Measurements from ENCODE around the gene STAG2.
"Not testable (repeated sequence)": the region's sequence is repeated elsewhere in the genome, so short reads cannot be mapped to it uniquely, and the experiment has no call there.

STAG2 gene

DNA sequence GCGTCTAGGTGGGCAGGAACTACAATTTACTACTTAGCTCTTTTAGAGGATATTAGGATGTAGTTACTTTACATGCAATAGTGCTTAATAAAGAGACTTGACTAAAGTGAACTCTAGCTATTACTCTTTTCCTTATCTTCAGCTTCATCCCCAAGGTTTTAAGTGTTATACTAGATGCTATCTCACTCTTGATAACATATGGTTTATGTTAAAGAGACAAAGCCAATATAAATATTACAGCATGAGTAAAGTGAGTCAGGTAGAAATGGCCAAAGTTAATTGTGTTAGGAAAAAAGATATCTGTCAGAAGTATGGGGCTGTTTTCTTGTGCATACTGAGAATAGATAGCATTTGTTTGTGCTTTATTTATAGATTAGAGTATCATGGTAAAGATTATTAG is 80.5 kb downstream of the STAG2 start:
- Histone ChIP-seq H3K27me3 (ENCODE audit: low read depth, low read length) (no peaks in the 10 kb centered on the region), H3K4me1 (ENCODE audit: control insufficient read depth in 1 of 2, insufficient read depth in 2 of 2, low read length in 2 of 2) (no peaks in the 10 kb centered on the region), H3K4me3 (ENCODE audit: low read depth in 1 of 2, low read length in 2 of 2) (no peak overlapping the region), H3K27ac (ENCODE audit: low read length) (no peak overlapping the region), H3K36me3 (ENCODE audit: control insufficient read depth in 1 of 2, insufficient read depth in 2 of 2, low read length in 2 of 2) (peaks cover 3 to 4% of the 10 kb centered on the region in 2 donors), H3K9me3 (ENCODE audit: control insufficient read depth in 1 of 2, low read length in 2 of 2) (no peaks in the 10 kb centered on the region)

DNA sequence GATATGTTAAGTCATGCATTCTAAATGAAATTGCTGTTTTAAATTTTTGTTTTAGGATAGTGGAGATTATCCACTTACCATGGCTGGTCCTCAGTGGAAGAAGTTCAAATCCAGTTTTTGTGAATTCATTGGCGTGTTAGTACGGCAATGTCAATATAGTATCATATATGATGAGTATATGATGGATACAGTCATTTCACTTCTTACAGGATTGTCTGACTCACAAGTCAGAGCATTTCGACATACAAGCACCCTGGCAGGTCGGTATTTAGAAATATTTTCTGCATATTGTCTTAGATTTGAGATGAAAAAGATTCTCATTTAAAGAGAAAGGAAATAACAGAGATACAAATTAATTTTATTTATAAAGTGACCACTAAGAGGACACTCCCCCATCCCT is 83.6 kb downstream of the STAG2 start:
- Histone ChIP-seq H3K27ac (ENCODE audit: low read length) (no peak overlapping the region), H3K36me3 (ENCODE audit: control insufficient read depth in 1 of 2, insufficient read depth in 2 of 2, low read length in 2 of 2) (peaks cover 0 to 14% of the 10 kb centered on the region in 2 donors), H3K4me1 (ENCODE audit: control insufficient read depth in 1 of 2, insufficient read depth in 2 of 2, low read length in 2 of 2) (no peaks in the 10 kb centered on the region), H3K4me3 (ENCODE audit: low read depth in 1 of 2, low read length in 2 of 2) (no peak overlapping the region), H3K9me3 (ENCODE audit: control insufficient read depth in 1 of 2, low read length in 2 of 2) (no peaks in the 10 kb centered on the region), H3K27me3 (ENCODE audit: low read depth, low read length) (no peaks in the 10 kb centered on the region)

DNA sequence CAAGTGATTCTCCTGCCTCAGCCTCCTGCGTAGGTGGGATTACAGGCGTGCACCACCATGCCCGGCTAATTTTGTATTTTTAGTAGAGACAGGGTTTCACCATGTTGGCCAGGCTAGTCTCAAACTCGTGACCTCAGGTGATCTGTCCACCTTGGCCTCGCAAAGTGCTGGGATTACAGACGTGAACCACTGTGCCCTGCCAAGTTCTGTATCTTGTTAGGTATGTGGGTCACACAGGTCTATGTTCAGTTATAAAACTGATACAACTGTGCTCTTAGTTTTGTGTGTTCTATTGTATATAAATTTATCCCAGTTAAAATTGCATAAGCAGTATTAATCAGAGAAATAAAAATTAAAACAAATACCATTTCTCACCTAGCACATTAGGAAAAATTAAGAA is 122.9 kb downstream of the STAG2 start:
- H3K27me3 ChIP-seq (ENCODE audit: low read depth, low read length); H3K4me3 ChIP-seq (ENCODE audit: low read depth in 1 of 2, low read length in 2 of 2); H3K9me3 ChIP-seq (ENCODE audit: control insufficient read depth in 1 of 2, low read length in 2 of 2); H3K27ac ChIP-seq (ENCODE audit: low read length); H3K4me1 ChIP-seq (ENCODE audit: control insufficient read depth in 1 of 2, insufficient read depth in 2 of 2, low read length in 2 of 2): not testable (repeated sequence)
- peaks cover 18 to 22% of the 10 kb centered on the region in 2 donors for H3K36me3 ChIP-seq (ENCODE audit: control insufficient read depth in 1 of 2, insufficient read depth in 2 of 2, low read length in 2 of 2)

GRCh38 chrX:124085063-124085462 is 123.6 kb downstream of the STAG2 start:
- Histone ChIP-seq H3K4me3 (ENCODE audit: low read depth in 1 of 2, low read length in 2 of 2) (no peak overlapping the region), H3K36me3 (ENCODE audit: control insufficient read depth in 1 of 2, insufficient read depth in 2 of 2, low read length in 2 of 2) (peaks cover 16 to 22% of the 10 kb centered on the region in 2 donors), H3K27ac (ENCODE audit: low read length) (no peak overlapping the region), H3K4me1 (ENCODE audit: control insufficient read depth in 1 of 2, insufficient read depth in 2 of 2, low read length in 2 of 2) (no peaks in the 10 kb centered on the region), H3K9me3 (ENCODE audit: control insufficient read depth in 1 of 2, low read length in 2 of 2) (no peaks in the 10 kb centered on the region), H3K27me3 (ENCODE audit: low read depth, low read length) (no peaks in the 10 kb centered on the region)

DNA sequence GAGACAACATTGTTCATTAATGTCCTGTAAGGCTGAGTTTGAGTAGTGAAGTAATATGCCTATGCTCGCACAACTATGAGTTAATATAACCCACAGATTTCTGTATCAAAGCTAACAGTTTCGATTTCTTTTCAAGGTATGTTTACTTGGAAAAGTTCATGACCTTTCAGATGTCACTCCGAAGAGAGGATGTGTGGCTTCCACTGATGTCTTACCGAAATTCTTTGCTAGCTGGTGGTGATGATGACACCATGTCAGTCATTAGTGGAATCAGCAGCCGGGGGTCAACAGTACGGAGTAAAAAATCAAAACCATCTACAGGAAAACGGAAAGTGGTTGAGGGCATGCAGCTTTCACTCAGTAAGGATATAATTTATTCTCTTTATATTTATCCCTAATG is 124.9 kb downstream of the STAG2 start:
- peaks cover 25 to 29% of the 10 kb centered on the region in 2 donors for H3K36me3 ChIP-seq (ENCODE audit: control insufficient read depth in 1 of 2, insufficient read depth in 2 of 2, low read length in 2 of 2)
- no peaks in the 10 kb centered on the region for H3K4me1 ChIP-seq (ENCODE audit: control insufficient read depth in 1 of 2, insufficient read depth in 2 of 2, low read length in 2 of 2)
- no peaks in the 10 kb centered on the region for H3K27me3 ChIP-seq (ENCODE audit: low read depth, low read length)
- H3K4me3 ChIP-seq (ENCODE audit: low read depth in 1 of 2, low read length in 2 of 2) = no peak overlapping the region
- H3K27ac ChIP-seq (ENCODE audit: low read length) = no peak overlapping the region
- H3K9me3 ChIP-seq (ENCODE audit: control insufficient read depth in 1 of 2, low read length in 2 of 2) = no peaks in the 10 kb centered on the region

- H3K27me3 ChIP-seq (ENCODE audit: low read depth, low read length) = no peaks in the 10 kb centered on the region
- no peak overlapping the region for H3K27ac ChIP-seq (ENCODE audit: low read length)
- no peaks in the 10 kb centered on the region for H3K9me3 ChIP-seq (ENCODE audit: control insufficient read depth in 1 of 2, low read length in 2 of 2)
- H3K36me3 ChIP-seq (ENCODE audit: control insufficient read depth in 1 of 2, insufficient read depth in 2 of 2, low read length in 2 of 2) = peaks cover 26 to 29% of the 10 kb centered on the region in 2 donors
- no peak overlapping the region for H3K4me3 ChIP-seq (ENCODE audit: low read depth in 1 of 2, low read length in 2 of 2)
- H3K4me1 ChIP-seq (ENCODE audit: control insufficient read depth in 1 of 2, insufficient read depth in 2 of 2, low read length in 2 of 2) = no peaks in the 10 kb centered on the region
Measured at GRCh38 chrX:124087000-124087746, 125.7 kb downstream of the STAG2 start.

- Histone ChIP-seq H3K4me1 (ENCODE audit: control insufficient read depth in 1 of 2, insufficient read depth in 2 of 2, low read length in 2 of 2) (peaks cover 0 to 6% of the 10 kb centered on the region in 2 donors), H3K9me3 (ENCODE audit: control insufficient read depth in 1 of 2, low read length in 2 of 2) (no peaks in the 10 kb centered on the region), H3K27me3 (ENCODE audit: low read depth, low read length) (no peaks in the 10 kb centered on the region), H3K27ac (ENCODE audit: low read length) (no peak overlapping the region), H3K36me3 (ENCODE audit: control insufficient read depth in 1 of 2, insufficient read depth in 2 of 2, low read length in 2 of 2) (peaks cover 18 to 20% of the 10 kb centered on the region in 2 donors), H3K4me3 (ENCODE audit: low read depth in 1 of 2, low read length in 2 of 2) (no peak overlapping the region)
Measured at GRCh38 chrX:124093222-124093621, 131.7 kb downstream of the STAG2 start.

GRCh38 chrX:124097116-124097515 is 135.6 kb downstream of the STAG2 start:
- no peak overlapping the region for H3K27ac ChIP-seq (ENCODE audit: low read length)
- H3K9me3 ChIP-seq (ENCODE audit: control insufficient read depth in 1 of 2, low read length in 2 of 2) = no peaks in the 10 kb centered on the region
- no peak overlapping the region for H3K4me3 ChIP-seq (ENCODE audit: low read depth in 1 of 2, low read length in 2 of 2)
- H3K27me3 ChIP-seq (ENCODE audit: low read depth, low read length) = no peaks in the 10 kb centered on the region
- peaks cover 0 to 6% of the 10 kb centered on the region in 2 donors for H3K4me1 ChIP-seq (ENCODE audit: control insufficient read depth in 1 of 2, insufficient read depth in 2 of 2, low read length in 2 of 2)
- H3K36me3 ChIP-seq (ENCODE audit: control insufficient read depth in 1 of 2, insufficient read depth in 2 of 2, low read length in 2 of 2) = peaks cover 7 to 11% of the 10 kb centered on the region in 2 donors

DNA sequence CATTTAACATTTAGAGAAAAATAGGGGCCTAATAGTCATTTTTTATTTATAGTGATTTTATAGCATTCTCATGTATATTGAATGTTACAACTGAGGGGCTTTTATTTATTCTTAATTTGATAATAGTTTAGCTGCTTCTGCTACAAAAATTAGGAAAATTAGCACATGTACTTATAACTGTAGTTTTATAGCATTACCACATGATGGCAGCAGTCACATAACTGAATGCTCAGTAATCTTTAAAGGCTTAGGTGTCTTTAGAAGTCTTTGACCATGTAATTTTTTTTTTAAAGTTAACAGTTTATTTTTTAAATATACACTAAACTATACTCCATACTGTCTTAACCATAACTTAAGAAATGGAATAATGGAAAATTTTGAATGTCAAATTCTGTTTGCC is 136.6 kb downstream of the STAG2 start:
- Histone ChIP-seq H3K27me3 (ENCODE audit: low read depth, low read length) (no peaks in the 10 kb centered on the region), H3K9me3 (ENCODE audit: control insufficient read depth in 1 of 2, low read length in 2 of 2) (no peaks in the 10 kb centered on the region), H3K4me1 (ENCODE audit: control insufficient read depth in 1 of 2, insufficient read depth in 2 of 2, low read length in 2 of 2) (peaks cover 0 to 6% of the 10 kb centered on the region in 2 donors), H3K27ac (ENCODE audit: low read length) (no peak overlapping the region), H3K4me3 (ENCODE audit: low read depth in 1 of 2, low read length in 2 of 2) (no peak overlapping the region), H3K36me3 (ENCODE audit: control insufficient read depth in 1 of 2, insufficient read depth in 2 of 2, low read length in 2 of 2) (peaks cover 7 to 11% of the 10 kb centered on the region in 2 donors)

DNA sequence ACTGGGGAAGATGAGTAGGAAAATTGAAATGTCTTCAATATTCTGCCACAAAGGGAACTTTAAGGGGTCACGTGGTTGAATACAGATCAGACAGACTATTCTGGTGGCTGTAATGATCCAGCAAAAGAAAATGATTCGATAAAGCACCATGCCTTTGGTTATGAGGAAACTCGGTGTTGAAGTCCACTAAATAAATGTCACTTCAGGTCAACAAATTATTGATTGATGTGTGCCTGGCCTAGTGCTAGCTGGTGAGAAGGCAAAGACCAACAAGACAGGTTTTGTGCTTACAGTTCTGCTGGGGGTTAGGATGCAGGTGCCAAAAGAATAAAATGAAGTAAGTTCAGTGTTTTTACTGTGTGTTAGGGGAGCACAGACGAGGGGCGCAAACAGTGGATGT is 142.5 kb downstream of the STAG2 start:
- H3K27ac ChIP-seq (ENCODE audit: low read length) = no peak overlapping the region
- no peaks in the 10 kb centered on the region for H3K36me3 ChIP-seq (ENCODE audit: control insufficient read depth in 1 of 2, insufficient read depth in 2 of 2, low read length in 2 of 2)
- no peaks in the 10 kb centered on the region for H3K27me3 ChIP-seq (ENCODE audit: low read depth, low read length)
- no peak overlapping the region for H3K4me3 ChIP-seq (ENCODE audit: low read depth in 1 of 2, low read length in 2 of 2)
- no peaks in the 10 kb centered on the region for H3K4me1 ChIP-seq (ENCODE audit: control insufficient read depth in 1 of 2, insufficient read depth in 2 of 2, low read length in 2 of 2)
- no peaks in the 10 kb centered on the region for H3K9me3 ChIP-seq (ENCODE audit: control insufficient read depth in 1 of 2, low read length in 2 of 2)

DNA sequence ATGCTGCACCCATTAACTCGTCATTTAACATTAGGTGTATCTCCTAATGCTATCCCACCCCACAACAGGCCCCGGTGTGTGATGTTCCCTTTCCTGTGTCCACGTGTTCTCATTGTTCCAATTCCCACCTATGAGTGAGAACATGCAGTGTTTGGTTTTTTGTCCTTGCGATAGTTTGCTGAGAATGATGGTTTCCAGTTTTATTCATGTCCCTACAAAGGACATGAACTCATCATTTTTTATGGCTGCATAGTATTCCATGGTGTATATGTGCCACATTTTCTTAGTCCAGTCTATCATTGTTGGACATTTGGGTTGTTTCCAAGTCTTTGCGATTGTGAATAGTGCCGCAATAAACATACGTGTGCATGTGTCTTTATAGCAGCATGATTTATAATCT is 143.0 kb downstream of the STAG2 start:
- not testable (repeated sequence) for H3K27me3 ChIP-seq (ENCODE audit: low read depth, low read length); H3K4me3 ChIP-seq (ENCODE audit: low read depth in 1 of 2, low read length in 2 of 2); H3K4me1 ChIP-seq (ENCODE audit: control insufficient read depth in 1 of 2, insufficient read depth in 2 of 2, low read length in 2 of 2); H3K27ac ChIP-seq (ENCODE audit: low read length); H3K9me3 ChIP-seq (ENCODE audit: control insufficient read depth in 1 of 2, low read length in 2 of 2); H3K36me3 ChIP-seq (ENCODE audit: control insufficient read depth in 1 of 2, insufficient read depth in 2 of 2, low read length in 2 of 2)

All from muscle layer of duodenum (tissue), 2 donors.